Stimulated activated CD4-positive, alpha-beta T cell treated with anti-CD3 and anti-CD28 coated beads, Interleukin-1b, Interleukin-23, amount 100 ng/mL, for 4 hours (primary cell): ENCODE results near the gene ESF1.
"Not testable (repeated sequence)": the region's sequence is repeated elsewhere in the genome, so short reads cannot be mapped to it uniquely, and the experiment has no call there.

ENCODE experiments used
- DNase-seq, 2 donors: peaks; one replicate each; pipeline ENCODE4 v3.0.0-alpha.2; 2020; ENCODE audit warnings: low read depth in 2 of 2

Gene ESF1

GRCh38 chr20:13739731-13740649 is 44.7 kb downstream of the ESF1 start:
- DNase-seq, result no peak

- not testable (repeated sequence) for DNase-seq
Observed at GRCh38 chr20:13738187-13738586, 46.5 kb downstream of the ESF1 start.

GRCh38 chr20:13736436-13737191 is 48.1 kb downstream of the ESF1 start:
- DNase-seq, result no peak

- DNase-seq, result no peak
Observed at GRCh38 chr20:13735826-13736225, 48.9 kb downstream of the ESF1 start.

GRCh38 chr20:13723011-13723410 is 61.7 kb downstream of the ESF1 start:
- DNase-seq, result no peak

GRCh38 chr20:13718171-13718570 is 66.5 kb downstream of the ESF1 start:
- no peak for DNase-seq

- DNase-seq, result no peak
Observed at GRCh38 chr20:13717631-13718044, 67.1 kb downstream of the ESF1 start.

- no peak for DNase-seq
Observed at GRCh38 chr20:13715171-13715570, 69.5 kb downstream of the ESF1 start.

- DNase-seq, result no peak
Observed at GRCh38 chr20:13708234-13708633, 76.5 kb downstream of the ESF1 start.

GRCh38 chr20:13703265-13703664 is 81.5 kb downstream of the ESF1 start:
- DNase-seq, result no peak

GRCh38 chr20:13701486-13701885 is 83.2 kb downstream of the ESF1 start:
- no peak for DNase-seq

- DNase-seq, result no peak
Observed at GRCh38 chr20:13700761-13701160, 84.0 kb downstream of the ESF1 start.

GRCh38 chr20:13694420-13695150 is 90.1 kb downstream of the ESF1 start:
- no peak for DNase-seq

GRCh38 chr20:13692802-13693736 is 91.7 kb downstream of the ESF1 start:
- DNase-seq, result no peak

GRCh38 chr20:13690943-13691342 is 93.8 kb downstream of the ESF1 start:
- no peak for DNase-seq

GRCh38 chr20:13687815-13688214 is 96.9 kb downstream of the ESF1 start:
- no peak for DNase-seq

- no peak for DNase-seq
Observed at GRCh38 chr20:13685623-13686022, 99.1 kb downstream of the ESF1 start.

GRCh38 chr20:13684566-13685222 is 100.0 kb downstream of the ESF1 start:
- no peak for DNase-seq

- no peak for DNase-seq
Observed at GRCh38 chr20:13683833-13684232, 100.9 kb downstream of the ESF1 start.
